NCI-H460 (cell line): Measurements from ENCODE around the gene CSF2RB. TPM values are rescaled to one million over a fixed set of nuclear protein-coding genes. Genes with fewer than 3 reads are reported as not detected.

Experiments
- total RNA-seq: library from RNA; depleted of rRNA; stranded (reverse); fragments of >200 nt; shearing (Covaris generic); gene quantifications from 2 replicates; pipeline ENCODE4 v1.2.3, GENCODE V29; 2014; rRNA removed

CSF2RB gene
- total RNA-seq, 1 experiment from 2014 or later, result not detected

Other genes starting within 250 kb of the CSF2RB start
- not detected in 2 replicates for gene CACNG2, start 209.9 kb upstream of the CSF2RB start, total RNA-seq
- 11.8 and 14.8 TPM in 2 replicates for gene IFT27, start 137.5 kb upstream of the CSF2RB start, total RNA-seq
- gene PVALB, start 96.6 kb upstream of the CSF2RB start, total RNA-seq, result not detected in 2 replicates
- gene NCF4, start 52.6 kb upstream of the CSF2RB start, total RNA-seq, result not detected in 2 replicates
- 11.5 and 13.8 TPM in 2 replicates for gene TST, start 105.8 kb downstream of the CSF2RB start, total RNA-seq
- gene MPST, start 106.1 kb downstream of the CSF2RB start, total RNA-seq, result 41.9 and 49.9 TPM in 2 replicates
- 3.3 and 4.1 TPM in 2 replicates for gene KCTD17, start 138.1 kb downstream of the CSF2RB start, total RNA-seq
- not detected in 2 replicates for gene TMPRSS6, start 196.1 kb downstream of the CSF2RB start, total RNA-seq
- not detected in 2 replicates for gene IL2RB, start 236.3 kb downstream of the CSF2RB start, total RNA-seq